GM19193 (cell line): ENCODE data around the gene GARIN5A.
A peak's percentile ranks its signal among the peaks of the same experiment; 100 is the strongest.

ENCODE experiments used
- POLR2A ChIP-seq: IDR thresholded peaks from 4 replicates; pipeline ENCODE4 v1.6.1; 2011; ENCODE audit not compliant: insufficient read depth, insufficient read length; ENCODE audit errors: extremely low read depth

The GARIN5A gene

DNA sequence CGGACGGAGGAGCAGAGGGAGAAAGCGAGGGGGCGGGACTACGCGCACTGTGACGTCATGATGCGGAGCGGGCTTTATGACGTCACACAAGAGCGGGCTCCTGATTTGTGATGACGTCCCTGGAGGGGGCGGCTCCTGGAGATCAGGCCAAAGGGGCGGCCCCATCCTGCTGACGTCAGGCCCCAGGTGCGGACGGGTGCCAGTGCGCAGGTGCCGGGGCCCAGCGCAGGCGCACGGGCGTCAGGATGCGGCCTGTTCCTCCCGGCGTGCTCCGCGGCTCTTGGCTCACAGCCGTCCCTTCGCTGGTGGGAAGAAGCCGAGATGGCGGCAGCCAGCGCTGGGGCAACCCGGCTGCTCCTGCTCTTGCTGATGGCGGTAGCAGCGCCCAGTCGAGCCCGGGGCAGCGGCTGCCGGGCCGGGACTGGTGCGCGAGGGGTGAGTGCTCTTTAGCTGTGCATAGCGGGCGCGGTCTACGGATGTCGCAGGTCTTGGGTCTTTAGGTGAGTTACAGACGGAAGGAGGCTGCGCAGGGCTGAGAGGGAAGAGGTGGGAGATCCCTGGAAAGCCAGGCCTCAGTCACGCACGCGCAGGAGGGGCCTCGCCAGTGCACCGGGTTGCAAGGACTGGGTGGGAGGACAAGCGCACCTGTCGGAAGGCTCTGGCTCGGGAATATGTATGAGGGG lies at the start of gene GARIN5A, which contains the start of gene EMC10:
Gene GARIN5A, minus strand, starts transcription at position 625 of the 683 bp plus-strand sequence. Its CDS starts 460 bp downstream, at position 165.
Gene EMC10, plus strand, starts transcription at position 284 of the 683 bp plus-strand sequence. Its CDS starts 38 bp downstream, at position 322.
- TF ChIP-seq POLR2A: peak; percentile 99

DNA sequence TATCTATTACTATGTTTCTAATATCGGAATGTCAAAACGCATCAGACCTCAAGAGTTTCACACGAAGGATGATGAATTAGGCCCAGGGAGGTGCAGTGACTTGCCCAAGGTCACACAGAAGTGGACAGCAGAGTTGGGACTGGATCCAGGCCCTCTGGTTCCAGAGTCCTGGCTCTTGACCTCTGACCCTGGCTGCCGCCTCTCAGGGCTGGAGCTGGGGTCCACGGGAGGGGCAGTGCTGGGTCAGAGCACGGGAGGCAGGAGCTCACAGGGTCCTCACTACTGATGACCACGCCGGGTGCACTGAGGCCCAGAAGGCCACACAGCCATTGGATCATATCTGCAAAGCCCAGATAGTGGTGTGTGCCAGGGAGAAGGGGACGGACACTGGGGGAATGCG lies 46.2 kb upstream of the GARIN5A start:
- TF ChIP-seq POLR2A: no peak

DNA sequence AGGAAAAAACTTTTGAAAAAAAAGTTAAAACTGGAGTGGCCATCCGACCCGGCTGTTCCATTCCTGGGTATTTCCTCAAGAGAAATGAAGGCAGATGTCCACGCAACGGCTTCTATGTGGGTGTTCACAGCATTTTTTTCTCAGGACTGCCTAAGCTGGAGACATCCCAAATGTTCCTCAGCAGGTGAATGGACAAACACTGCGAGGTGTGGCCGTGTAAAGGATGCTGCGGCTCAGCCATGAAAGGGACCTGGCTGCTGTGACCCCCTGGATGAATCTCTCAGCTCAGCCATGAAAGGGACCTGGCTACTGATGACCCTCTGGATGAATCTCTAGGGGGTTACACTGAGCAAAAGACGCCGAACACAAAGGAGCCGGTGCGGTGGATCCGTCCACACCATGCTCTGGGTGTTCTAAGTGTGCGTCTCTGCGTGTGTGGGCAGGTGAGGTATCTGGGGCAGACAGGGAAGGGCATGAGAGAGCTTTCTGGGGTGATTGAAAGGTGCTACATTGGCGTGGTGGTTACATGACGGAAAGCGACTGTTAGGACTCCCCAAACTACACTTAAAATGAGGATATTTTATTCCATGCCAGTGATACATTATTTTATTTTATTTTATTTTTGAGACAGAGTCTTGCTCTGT lies 44.3 kb upstream of the GARIN5A start:
- no peak for TF ChIP-seq POLR2A

DNA sequence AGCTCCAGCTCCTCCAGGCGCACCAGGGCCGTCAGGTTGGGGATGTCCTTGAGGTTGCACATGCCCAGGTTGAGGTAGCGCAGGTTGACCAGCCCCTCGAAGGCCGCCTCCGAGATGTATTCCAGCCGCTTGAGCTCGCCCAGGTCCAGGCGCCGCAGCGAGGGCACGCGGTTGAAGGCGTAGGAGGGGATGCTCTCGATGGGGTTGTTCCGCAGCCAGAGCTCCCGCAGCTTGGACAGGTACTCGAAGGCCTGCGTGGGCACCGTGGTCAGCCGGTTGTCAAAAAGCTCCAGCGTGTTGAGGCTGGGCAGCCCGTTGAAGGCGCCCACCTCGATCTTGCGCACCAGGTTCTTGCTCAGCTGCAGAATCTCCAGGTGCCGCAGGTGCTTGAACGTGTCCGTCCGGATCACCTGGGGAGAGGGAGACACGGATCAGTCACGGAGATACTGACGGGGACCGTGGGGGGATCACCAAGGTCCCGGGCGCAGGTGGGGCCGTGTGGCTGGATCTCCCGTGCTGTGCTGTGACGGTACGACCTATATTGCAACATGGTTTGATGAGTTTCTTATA lies 42.4 kb upstream of the GARIN5A start:
- TF ChIP-seq POLR2A: no peak

DNA sequence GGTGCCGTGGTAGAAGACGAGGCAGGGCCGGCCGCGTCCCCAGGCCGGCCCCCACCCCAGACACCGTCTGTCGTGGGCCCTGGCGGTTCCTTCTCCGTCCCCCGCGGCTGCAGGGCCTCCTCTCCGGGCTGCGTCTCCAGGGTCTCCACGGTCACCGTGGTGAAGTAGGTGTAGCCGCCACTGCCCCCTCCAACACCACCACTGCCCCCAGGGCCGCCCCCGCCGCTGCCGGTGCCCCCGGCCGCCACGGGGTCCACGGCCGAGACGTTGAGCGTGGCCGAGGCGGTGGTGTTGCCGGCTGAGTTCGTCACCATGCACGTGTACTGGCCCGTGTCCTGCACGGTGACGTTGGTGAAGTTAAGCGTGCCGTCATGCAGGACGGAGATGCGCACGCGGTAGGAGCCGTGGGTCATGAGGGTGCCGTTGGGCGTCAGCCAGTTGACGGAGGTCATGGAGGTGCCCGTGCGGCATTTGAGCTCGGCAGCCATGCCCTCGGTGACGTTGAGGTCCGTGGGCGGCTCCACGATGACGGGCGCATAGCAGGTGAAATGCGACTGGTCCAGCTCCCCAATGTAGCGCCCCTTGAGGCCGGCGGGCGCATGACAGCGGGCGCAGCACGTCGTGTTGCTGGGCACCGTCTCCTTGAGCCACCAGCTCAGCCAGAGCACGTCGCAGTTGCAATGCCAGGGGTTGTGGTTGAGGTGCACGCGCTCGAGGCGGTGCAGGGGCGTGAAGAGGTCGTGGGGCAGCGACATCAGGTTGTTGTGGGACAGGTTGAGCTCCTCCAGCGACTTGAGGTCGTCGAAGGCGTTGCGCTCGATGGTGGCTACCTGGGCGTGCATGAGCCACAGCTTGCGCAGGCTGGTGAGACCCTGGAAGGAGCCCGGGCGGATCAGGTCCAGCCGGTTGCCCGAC lies 41.7 kb upstream of the GARIN5A start:
- no peak for TF ChIP-seq POLR2A

DNA sequence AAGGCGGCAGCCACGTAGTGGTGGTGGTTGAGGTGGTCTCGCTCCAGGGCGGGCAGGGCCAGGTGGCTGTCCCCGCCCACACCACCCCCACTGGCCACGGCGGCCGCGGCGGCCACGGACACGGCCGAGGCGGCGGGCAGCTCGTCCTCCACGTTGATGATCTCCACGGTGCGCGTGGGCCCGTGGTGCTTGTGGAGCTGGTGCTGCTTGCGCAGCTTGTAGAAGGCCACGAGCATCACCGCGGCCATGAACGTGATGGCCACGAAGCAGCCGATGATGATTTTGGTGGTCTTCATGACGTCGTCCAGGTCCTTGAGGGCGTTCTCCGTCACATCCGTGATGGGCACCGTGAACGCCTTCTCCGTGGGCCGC lies 41.0 kb upstream of the GARIN5A start:
- TF ChIP-seq POLR2A: no peak

DNA sequence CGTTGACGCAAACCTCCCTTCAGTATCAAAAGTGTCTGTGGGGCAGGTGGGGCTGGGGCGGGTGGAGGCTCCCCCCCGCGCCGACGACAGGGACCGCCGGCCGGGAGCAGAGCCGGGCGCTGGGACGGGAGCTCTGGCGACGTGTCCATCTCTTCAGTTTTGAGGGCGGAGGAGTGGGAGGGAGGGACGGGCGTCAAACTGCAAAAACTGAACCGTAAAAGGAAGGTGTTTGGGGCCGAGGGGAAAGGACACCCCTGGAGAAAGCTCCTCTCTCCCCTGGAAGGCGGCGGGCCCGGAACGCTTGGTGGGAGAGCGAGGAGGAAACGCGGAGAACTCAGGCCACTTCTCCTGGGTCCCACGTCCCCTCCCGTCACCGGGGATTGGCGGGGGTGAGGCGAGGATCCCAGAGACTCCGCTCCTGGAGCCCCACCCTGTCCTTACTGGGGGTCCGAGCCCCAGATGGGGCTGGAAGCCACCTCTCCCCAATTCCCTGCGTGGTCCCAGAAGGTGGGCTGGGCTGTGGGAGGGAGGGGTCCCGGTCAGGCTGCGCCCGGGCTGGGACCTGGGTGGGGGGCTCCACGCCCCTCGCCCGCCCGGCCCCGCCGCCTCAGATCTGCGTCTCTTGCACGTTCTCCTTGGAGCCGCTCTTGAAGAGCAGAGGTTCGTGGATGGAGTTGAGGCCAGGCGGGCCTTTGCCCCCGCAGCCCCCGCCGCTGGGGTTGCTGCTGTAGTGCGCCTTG lies 40.5 kb upstream of the GARIN5A start:
- no peak for TF ChIP-seq POLR2A

DNA sequence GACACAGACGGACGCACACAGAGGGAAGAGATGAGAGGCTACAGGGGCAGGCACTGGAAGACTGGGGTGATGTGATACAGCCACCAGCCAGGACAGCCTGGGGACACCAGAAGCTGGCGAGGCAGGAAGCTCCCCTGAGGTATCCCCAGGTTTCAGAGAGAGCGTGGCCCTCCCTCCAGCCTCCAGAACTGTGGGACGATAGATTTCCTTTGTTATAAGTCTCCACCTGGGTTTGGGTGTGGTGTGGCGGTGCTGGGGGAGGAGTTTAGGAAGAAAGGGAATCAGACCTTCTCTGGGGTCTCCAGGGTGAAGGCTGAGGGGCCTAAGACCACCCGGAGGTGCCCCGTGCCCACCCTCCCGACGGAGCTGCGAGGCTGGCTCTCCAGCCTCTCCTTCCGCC lies 39.8 kb upstream of the GARIN5A start:
- no peak for TF ChIP-seq POLR2A

DNA sequence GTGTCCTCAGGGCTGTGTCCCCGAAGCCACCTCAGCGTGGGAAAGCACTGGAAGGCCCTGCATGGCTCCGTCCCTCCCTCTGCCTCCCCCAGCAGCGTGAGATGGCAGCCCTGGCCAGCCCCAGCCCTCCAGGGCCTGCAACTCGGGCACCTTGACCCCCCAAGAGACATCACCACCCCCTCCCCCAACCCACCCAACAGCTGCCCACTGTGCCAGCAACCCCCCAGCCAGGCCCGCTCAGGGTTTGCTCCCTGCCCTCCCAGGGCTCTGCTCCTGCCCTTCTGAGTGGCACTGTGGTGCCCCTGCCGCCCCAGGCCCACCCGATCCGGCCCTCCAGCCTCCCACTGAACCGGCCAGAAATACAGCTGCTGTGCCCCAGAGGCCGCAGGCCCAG lies 38.5 kb upstream of the GARIN5A start:
- no peak for TF ChIP-seq POLR2A

DNA sequence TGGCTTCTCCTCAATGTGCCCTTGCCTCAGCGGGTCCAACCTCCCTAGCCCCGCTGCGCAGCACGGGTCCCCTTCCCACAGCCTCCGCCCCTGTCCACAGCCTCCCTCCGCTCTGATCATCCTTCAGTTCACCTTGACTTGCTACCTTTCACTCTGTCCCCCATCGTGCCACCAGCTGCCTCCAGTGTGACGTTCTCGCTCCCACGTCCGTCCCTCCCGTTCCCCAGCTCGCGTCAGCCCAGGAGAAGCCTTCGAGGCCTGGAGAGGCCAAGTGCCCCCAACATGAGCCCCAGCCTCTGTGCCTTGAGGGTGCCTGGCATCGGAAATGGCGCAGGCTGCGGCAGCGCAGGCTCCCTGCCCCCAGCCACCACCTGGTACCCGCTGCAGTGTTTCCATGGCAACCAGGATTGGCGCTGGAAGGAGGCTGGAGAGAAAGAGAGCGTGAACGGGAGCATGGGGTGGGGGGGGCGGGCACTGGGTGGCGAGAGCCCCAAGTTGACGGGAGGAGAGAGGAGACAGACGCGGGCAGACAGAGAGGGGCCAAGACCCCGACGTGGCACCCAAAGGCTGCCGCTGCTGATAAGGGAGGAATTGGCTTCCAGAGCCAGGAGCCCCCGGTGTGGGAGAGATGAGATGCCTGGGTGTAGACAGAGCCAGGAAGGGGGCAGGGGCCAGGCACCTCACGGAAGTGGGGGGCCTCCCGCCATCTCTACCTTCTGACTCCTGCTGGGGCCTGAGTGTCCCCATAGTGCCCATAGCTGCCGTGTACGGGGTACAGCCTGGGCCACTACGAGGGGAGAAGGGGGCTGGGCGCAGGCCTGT lies 37.9 kb upstream of the GARIN5A start:
- TF ChIP-seq POLR2A: no peak

DNA sequence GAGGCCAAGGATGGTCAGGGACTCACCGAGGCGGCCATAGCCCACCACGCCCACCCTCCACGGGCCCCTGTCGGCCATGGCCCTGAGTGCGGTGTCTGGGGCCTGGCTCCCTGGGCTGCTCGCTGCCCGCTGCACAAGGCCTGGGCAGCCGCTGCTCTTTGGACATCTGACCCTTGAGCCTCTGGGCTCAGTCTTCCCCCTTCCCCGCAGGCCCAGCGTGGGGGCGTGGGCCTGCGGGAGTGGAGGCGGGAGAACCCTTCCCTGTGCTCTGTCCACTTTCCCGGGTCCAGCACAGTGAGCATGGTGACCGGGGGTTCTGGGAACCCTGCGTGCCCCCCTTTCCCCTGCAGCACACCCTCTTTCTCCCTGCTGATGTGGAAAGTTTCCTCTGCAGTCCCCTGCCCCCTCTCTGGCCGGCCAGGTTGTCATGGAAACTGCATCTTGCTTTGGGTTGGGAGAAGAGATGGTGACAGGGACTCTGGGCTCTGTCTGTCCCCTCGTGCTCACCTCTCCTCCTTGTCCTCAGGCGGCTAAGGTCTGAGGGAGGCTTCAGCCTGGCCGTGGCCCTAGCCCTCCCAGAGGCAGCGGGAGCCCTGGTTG lies 37.2 kb upstream of the GARIN5A start, which contains the start of gene ASPDH:
Gene ASPDH, minus strand, starts transcription at position 168 of the 600 bp plus-strand sequence. Its CDS starts 90 bp downstream, at position 78.
- TF ChIP-seq POLR2A: no peak

DNA sequence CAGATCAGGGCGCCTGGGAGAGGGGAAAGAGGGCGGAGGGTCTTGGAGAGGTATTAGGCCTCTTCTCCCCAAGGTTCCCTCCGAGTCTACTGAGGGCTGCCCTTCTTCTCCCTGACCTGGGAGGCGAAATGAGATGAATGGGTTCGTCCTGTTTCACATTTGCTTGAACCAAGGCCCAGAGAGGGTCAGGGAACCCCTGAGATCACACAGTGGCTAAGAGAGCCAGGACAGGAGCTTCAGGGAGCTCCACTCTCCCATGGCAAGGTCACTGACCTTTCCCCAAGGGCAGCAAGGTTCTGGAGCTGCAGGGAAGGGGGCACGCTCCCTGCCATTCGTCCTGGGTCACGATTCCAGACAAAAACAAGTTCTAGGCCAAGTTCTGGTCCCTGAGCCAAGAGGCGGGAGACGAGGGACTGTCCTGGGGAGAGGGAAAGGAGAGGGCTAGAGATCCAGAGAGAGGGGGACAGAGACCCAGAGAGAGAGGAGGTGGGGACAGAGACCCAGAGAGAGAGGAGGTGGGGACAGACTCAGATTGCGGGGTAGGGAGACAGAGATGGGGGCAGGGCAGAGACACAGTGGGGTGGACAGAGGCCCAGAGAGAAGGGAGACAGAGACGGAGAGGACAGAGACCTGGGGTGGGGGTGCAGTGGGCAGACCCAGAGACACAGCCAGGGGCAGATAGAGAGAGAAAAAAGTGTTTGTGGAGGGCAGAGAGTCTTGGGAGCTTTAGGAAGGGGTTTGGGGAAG lies 36.5 kb upstream of the GARIN5A start:
- no peak for TF ChIP-seq POLR2A

DNA sequence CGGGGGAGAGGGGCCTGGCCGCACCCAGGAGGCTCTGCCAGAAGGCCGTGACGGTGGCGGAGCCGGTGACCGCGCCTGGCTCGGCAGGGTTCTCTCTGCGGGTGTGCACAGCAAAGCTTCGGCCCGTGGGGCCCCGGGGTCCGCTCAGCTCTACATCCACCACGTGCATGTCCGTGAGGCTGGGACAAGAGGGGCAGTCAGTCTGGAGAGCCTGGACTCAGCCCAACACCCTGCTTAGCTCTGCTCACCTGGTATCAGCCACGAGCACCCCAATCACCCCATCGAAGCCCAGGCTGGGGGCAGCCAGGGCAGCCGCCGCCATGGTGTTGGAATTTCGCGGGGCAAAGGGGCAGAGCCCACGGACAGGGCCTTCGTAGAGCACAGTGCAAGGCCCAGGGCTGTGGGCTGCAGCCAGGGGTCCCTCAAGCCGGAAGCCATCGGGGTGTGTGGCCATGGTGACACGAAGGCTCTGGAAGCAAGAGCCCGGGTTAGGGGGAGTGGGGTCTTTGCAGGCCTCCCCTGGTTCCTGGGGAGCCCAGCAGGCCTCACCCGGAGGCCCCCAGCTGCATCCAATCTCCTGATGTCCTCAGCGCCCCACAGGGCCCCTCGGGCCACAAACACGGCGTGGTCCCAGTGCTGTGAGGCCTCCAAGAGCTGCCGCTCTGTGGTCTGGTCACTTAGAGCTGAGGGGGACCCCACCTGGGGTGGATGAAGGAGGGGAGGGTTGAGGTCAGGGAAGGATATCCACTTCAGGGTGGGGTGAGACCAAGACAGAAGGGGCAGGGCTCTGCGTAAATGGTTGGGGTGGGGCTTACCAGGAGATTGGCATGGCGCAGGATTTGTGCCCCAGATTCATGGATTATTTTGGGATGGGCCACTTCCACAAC lies 35.7 kb upstream of the GARIN5A start:
- no peak for TF ChIP-seq POLR2A
